ENCODE measurements around the gene XPO1.

- no peak for TF ChIP-seq TCF12 (IDR thresholded peaks at IDR 0.05; ENCODE audit: low read depth)
- TF ChIP-seq TAF1 (IDR thresholded peaks at IDR 0.05; ENCODE audit: low read depth): no peak
- TF ChIP-seq, protein P1, sequence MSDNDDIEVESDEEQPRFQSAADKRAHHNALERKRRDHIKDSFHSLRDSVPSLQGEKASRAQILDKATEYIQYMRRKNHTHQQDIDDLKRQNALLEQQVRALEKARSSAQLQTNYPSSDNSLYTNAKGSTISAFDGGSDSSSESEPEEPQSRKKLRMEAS (IDR thresholded peaks at IDR 0.05): no peak
- TF ChIP-seq USF1 (IDR thresholded peaks at IDR 0.05): no peak
- no peak for TF ChIP-seq EP300 (IDR thresholded peaks at IDR 0.05; ENCODE audit: borderline replicate concordance)
- TF ChIP-seq TEAD4 (IDR thresholded peaks at IDR 0.05): no peak
- TF ChIP-seq RAD21 (IDR thresholded peaks at IDR 0.05; ENCODE audit: low read depth): no peak
- TF ChIP-seq ZBTB7A (IDR thresholded peaks at IDR 0.05; ENCODE audit: low read depth): no peak
- TF ChIP-seq REST (IDR thresholded peaks at IDR 0.05; ENCODE audit: low read depth): no peak
These were observed 102.1 kb downstream of the XPO1 start for GRCh38 chr2:61436092-61436491.

Measured in Ishikawa (cell line).